Lung microvascular endothelial cell (primary cell): Measurements from ENCODE around the gene SVOPL. TPM values are rescaled to one million over a fixed set of nuclear protein-coding genes. Genes with fewer than 3 reads are reported as not detected.
"Not testable (repeated sequence)": the region's sequence is repeated elsewhere in the genome, so short reads cannot be mapped to it uniquely, and the experiment has no call there.

Experiments used
- DNase-seq, 2 donors: peaks; one replicate each; pipeline versions ENCODE4 v3.0.0 to v3.0.0-alpha.2; 2010; ENCODE audit warnings: low read depth in 2 of 2
- total RNA-seq: library from RNA; depleted of rRNA; stranded (reverse); fragments of >200 nt; gene quantifications from 2 replicates; pipeline ENCODE4 v1.2.1, GENCODE V29; 2014

SVOPL gene
- total RNA-seq, 1 donor from 2014 or later: not detected

- no peak for DNase-seq
These were observed 1.5 kb downstream of the SVOPL start for GRCh38 chr7:138699661-138700060.

DNA sequence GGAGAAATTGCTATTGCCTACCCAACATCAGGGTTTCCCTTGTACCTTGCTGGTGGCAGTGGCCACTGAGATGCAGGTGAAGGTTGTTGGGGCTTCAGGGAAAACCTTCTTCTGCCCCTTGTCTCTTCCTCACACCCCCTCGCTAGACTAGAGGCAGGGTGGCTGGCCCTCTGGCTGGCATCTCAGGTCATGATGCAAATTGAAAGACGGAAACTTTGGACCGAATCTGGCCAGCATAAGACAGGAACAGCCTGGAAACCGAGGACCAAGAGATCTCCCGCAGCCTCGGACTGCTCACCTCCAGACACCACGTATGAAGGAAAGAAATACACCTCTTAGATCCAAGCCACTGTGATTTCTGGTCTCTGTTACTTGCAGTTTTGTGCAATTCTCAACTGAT lies 2.9 kb downstream of the SVOPL start:
- no peak for DNase-seq

DNA sequence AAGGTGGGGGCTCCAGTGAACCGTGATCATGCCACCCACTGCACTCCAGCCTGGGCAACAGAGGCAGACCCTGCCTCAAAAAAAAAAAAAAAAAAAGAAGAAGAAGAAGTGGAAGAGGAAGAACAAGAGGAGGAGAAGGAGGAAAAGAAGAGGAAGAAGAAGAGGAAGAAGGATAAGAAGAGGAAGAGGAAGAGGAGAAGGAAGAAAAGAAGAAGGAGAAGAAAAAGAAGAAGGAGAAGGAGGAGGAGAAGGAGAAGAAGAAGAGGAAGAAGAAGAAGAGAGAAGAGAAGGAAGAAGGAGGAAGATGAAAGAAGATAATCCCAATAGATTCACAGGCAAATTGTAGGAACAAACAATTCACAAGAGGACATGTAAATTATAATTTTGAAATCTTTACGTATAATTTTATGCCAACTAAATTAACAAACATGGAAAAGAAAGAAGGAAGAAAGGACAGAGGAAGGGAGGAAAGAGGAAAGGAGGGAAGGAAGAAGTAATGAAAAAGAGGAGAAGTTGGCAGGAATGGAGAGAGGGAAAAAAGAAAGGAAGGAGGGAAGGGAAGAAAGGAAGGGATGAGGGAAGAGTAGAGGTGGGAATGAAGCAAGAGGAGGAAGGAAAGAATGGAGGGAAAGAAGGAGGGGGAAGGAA lies 3.5 kb downstream of the SVOPL start:
- no peak for DNase-seq

DNA sequence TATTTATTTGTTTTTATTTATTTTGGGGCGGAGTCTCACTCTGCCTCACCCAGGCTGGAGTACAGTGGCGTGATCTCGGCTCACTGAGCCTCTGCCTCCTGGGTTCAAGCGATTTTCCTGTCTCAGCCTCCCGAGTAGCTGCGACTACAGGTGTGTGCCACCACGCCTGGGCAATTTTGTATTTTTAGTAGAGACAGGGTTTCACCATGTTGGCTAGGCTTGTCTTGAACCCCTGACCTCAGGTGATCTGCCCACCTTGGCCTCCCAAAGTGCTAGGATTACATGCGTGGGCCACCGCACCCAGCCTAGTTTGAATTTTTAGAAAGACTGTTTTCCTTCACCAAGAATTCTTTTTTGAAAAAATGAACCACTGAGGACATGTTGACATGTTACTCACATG lies 5.4 kb downstream of the SVOPL start:
- not testable (repeated sequence) for DNase-seq

DNA sequence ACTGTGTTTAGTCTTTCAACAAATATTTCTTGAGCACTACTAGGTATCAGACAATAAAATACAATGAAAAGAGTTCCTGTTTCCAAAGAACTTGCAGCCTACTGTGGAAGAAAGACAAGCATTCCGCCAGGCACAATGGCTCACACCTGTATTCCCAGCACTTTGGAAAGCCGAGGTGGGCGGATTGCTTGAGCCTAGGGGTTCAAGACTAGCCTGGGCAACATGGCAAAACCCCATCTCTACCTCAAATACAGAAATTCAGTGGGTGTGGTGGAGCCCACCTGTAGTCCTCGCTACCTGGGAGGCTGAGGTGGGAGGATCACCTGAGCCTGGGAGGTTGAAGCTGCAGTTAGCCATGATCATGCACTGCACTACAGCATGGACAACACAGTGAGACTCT lies 6.1 kb downstream of the SVOPL start:
- DNase-seq: no peak

GRCh38 chr7:138691178-138691577 lies 10.0 kb downstream of the SVOPL start:
- no peak for DNase-seq

DNA sequence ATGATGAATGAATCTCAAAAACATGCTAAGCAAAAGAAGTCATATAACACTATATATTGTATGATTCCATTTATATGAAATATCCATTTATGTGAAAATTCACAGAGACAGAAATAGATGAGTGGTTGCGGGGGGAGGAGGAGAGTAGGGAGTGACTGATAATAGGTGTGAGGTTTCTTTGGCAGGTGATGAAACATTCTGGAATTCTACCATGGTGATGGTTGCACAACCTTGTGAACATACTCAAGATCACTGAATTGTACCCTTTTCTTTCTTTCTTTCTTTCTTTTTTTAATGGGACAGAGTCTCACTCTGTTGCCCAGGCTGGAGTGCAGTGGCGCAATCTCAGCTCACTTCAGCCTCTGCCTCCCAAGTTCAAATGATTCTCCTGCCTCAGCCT lies 10.7 kb downstream of the SVOPL start:
- no peak for DNase-seq

DNA sequence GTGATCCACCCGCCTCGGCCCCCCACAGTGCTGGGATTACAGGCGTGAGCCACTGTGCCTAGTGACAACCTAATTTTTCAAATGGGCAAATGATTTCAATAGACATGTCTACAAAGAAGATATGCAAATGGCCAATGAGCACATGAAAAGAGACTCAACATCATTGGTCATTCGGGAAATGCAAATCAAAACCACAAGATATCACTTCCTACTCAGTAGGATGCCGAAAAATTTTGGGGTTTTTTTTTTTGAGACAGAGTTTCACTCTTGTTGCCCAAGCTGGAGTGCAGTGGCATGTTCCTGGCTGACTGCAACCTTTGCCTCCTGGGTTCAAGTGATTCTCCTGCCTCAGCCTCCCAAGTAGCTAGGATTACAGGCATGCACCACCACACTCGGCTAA lies 13.1 kb downstream of the SVOPL start:
- not testable (repeated sequence) for DNase-seq

DNA sequence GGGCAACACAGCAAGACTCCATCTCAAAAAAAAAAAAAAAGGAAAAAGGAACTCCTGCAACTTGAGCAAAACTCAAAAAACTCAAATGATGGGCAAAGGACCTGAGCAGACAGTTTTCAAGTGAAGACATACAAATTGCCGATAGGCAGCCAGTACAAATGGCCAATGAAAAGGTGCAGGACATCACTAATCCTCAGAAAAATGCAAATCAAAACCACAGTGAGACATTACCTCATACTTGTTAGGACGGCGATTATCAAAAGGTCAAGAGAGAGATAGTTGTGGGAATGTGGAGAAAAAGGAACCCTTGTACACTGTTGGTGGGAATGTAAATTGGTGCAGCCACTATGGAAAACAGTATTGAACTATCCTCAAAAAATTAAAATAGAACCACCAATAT lies 16.8 kb downstream of the SVOPL start:
- no peak for DNase-seq

GRCh38 chr7:138679793-138680192 lies 21.4 kb downstream of the SVOPL start:
- DNase-seq: no peak

DNA sequence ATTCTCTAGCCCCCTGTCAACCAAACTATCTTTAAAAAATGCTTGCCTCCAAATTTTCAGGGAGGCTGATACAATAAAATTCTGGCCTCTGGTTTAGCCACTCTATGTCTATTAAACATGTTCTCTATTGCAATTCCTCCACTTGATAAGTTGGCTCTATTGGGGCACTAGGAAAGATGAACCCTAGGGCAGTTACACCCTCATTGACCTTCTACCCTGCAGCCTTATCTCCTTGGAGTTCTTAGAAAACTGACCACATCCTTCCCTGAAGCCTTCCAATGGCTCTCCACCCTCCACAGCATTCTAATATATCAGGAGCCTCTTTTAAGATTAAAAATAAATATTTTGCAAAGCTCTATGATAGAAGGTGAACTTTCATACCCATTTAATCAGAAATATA lies 30.6 kb downstream of the SVOPL start:
- DNase-seq: no peak

- DNase-seq: no peak
These were observed 31.8 kb downstream of the SVOPL start for GRCh38 chr7:138669364-138669763.

DNA sequence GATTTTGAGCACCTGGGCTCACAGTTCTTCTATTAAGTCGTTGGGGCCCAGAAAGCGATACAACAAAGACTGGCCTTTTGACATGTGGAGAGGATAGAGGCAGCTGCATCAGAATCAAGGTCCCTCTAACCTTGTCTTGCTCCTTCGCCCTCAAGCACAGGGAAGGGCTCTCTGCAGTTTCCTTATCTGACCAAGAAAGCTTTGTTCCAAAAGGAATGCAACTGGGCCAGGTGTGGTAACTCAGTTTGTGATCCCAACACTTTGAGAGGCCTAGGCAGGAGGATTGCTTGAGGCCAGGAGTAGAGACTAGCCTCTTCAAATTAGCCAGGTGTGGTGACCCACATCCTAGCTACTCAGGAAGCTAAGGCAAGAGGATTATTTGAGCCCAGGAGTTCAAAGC lies 32.2 kb downstream of the SVOPL start:
- DNase-seq: no peak

GRCh38 chr7:138668229-138668596 lies 32.9 kb downstream of the SVOPL start:
- DNase-seq: no peak

DNA sequence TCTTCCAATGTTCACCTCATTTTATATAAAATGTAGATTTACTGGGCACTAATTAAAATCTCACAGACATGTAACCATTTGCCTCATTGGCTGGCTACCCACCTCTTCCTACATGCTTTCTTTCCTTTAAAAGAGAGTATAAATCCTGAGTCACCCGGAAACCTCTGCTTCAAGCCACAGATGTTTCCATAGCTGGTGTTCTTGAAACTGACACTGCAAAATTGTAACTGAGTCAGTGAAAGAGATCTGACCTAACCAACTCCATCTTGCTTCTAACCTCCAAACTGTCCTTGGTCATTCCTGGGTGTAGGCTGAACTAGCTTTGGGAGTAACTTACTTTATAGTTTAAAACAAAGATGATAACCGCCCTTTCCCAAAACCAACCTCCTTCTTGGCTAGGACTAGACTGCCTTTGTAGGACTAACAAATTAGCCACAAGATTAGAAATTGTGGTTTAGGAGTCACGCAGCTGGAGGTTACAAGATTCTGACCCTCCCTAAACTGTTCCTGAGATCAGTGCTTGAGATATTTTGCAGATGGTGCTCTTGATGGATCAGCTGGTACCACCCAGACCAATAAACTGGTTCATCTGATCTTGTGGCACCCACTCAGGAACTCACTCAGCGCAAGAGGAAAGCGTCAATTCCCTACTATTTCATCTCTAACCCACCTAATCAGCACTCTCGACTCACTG lies 33.5 kb downstream of the SVOPL start:
- no peak for DNase-seq

DNA sequence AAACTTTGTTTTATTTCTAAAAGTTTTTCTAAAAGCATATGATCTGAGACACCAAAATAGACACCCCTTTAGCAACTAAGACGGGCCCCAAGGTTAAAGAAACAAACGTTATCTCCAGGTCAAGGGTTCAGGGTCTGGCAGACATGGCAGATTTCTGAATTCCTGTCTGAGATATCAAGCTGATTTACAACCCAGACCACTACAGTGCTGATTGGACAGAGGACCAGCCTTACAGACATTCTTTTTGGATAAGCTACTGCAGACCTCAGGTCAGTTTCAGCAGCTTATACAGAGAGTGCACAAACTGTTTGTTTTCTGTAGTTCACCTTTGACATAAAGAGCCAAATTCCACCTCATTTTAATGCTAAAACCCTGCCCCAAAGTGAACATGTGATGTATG lies 34.8 kb downstream of the SVOPL start:
- DNase-seq: no peak

GRCh38 chr7:138665669-138666140 lies 35.5 kb downstream of the SVOPL start:
- DNase-seq: no peak

GRCh38 chr7:138665249-138665648 lies 35.9 kb downstream of the SVOPL start:
- no peak for DNase-seq

DNA sequence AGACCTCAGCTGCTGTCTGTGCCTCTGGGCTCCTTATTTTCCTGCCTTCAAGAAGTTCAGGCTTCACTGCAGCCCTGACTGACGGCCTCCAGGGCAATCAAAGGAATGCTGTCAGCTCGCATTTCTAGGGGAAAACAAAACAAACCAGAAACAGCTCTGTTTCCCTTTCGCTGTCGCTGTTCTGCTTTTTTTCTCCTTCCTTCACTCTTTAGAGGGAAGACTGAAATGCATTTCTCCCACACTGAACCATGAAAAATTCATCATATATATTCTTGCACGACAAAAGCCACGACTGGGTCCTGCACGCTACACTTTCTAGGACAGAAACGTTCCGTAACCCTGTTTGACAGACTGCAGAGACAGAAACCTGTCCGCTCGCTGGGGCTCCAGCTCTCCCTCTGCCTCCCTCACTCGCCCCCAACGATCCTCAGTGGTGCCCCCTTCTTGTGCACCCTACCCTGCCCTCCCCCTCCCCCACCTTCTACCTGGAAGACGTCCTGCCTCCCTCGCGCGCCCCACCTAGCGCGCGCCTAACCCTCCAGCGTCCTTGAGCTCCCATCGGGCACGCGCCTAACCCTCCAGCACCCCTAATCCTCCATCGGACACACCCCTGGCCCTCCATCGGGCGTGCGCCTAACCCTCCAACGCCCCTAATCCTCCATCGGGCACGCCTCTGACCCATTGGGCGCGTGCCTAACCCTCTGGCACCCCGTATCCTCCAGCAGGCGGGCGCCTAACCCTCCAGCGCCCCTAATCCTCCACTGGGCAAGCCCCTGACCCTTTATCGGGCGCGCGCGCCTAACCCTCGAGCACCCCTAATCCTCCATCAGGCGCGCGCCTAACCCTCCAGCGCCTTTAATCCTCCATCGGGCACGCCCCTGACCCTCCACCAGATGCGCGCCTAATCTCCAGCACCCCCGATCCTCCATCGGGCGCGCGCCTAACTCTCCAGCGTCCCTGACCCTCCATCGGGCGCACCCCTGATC lies 37.1 kb downstream of the SVOPL start:
- no peak for DNase-seq

GRCh38 chr7:138662991-138663320 lies 38.2 kb downstream of the SVOPL start:
- DNase-seq: no peak

- no peak for DNase-seq
These were observed 38.8 kb downstream of the SVOPL start for GRCh38 chr7:138662076-138662990.
